HG03175 (cell line): Measurements from ENCODE around the gene TRIM3.

Source experiments
- ATAC-seq: cut with Tn5 transposase; IDR thresholded peaks from one replicate; pipeline ENCODE4 v1.9.1; 2021; ENCODE audit warnings: mild to moderate bottlenecking, moderate library complexity; ENCODE audit not compliant: unreplicated experiment

TRIM3 gene

DNA sequence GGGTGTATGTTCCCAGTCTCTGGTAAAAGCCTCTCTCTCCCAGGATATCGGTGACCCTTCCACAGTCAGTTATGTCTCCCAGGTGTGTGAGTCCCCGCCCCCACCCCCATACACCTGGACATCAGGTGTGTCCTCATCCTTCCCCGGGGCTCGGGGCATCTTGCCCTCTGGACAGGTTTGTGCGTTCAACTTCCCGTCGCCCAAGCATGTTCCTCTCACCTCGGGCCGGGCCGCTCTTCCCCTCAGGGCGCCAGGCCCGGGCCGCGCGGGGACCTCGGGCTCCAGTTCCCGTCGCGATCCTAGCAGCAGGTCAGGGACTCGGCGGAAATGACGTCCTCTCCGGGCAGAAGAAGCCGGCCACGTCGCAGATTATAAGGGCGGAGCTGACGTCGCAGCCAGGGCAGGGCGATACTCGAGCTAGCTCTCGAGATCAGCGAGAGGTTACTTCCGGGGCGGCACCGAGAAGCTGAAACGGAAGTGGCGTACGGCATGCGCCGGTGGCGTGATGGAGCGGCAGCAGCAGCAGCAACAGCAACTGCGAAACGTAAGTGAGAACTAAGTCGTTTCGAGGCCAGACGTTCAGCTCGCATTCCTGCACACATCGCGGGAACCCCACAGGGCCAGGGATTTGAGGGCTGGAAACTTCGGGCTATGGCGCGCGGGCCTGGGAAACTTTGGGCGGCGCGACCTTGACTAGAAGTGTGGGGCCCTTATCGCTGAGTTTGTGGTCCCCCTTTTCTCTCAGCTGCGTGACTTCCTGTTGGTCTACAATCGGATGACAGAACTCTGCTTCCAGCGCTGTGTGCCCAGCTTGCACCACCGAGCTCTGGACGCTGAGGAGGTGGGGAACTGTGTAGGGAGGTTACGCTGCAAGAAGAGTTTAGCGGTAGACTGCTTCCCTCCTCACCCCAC lies 7.5 kb upstream of the TRIM3 start, which contains the start of the genes ARFIP2 and TIMM10B:
ARFIP2 (minus strand) TSS at position 320 of the 912 bp plus-strand sequence. CDS start 910 bp downstream, outside the sequence.
TIMM10B (plus strand) TSS at position 490 of the 912 bp plus-strand sequence; CDS start at position 506, 16 bp downstream.
- peak; percentile 99 for ATAC-seq

DNA sequence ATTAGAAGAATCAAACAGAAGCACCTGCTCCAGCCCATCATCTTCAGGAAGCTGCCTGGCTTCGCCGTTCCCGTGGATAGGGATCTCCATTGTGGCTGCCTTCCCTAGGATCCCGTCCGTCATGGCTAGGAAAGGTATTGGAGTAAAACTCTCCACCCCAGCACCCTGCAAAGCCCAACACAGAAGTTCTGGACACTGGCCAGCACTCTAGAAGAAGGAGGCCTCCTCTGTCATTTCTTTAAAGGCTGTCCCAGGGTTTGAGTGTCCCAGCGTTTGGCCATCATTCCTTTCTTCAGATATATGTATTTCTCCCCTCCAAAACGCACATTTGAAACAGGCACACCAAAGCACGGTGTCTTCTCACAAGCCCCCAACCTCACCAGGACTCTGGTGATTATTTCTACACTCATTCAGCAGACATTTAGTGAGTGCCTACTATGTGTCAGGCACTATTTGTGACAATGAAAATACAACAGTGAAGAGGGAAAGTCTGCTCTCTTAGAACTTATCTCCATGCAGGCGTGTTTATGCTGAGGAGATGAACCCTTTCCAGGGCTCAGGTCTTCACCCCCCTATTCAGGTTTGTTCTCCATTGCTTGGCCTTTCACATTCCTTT lies 6.7 kb upstream of the TRIM3 start:
- ATAC-seq = no peak

DNA sequence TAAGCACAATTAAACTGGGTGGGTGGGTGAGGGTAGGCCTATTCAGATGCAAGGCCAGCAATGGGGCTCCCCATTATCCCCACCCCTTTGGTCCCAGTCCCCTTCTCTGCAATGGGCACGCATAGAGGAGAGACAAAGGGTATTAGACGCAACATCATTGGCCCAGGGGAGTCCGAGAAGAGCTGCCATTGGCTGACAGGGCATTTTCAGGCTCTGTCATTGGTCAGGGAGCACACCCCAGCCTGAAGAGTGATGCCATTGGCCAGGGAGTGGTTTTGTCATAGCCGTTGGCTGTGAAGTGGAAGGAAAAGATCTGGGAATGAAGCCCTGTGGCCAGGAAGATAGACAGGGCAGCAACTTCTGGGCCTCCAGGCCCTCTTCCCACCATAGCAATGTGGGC lies 2.8 kb upstream of the TRIM3 start:
- ATAC-seq = no peak

DNA sequence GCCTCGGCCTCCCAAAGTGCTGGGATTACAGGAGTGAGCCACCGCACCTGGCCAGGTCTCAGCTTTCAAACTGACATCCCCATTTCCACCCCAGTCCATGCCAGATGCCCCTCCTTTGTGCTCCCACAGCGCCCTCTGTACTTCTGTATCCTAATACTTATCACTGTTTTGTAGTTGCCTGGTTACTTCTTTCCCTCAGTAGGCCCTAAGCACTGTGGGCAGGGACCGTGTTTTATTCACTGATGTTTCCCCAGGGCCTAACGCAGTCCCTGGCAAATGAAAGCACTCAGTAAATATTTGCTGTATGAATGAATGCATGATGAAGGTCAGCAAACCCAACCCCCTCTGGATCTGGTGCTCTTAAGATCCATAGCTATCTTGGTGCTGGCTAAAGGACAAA lies 2.2 kb upstream of the TRIM3 start:
- no peak for ATAC-seq

DNA sequence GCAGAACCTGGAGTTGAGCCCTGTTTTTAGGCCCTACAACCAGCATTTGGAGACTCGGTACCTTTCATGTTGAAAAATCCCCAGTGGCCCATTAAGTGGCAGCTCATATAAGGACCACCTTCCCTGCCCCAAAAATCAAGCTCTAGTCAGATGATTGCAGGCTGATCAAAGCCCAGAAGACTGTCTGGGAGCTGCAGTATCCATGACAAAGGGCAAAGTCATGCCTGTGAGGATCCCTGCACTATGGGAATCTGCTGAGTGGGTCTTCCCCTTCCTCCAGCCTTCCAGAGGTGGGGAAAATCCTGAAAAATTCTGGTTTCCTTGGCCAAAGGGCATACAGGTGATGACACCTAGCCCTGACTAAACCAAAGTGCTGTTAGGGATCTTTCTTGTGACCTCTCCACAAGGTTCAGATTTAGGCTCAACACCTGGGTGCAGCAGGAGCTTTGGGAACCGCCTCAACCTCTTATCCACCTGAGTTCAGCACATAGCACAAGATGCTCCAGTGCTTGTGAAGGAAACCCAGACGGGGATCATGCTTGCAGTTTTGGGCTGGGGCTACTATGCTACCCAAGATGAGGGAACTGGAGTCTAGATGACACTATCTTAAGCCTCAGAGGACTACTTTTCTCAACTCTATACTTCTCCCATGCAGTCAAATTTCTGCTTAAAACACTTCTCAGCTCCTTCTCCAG lies 1.2 kb upstream of the TRIM3 start:
- no peak for ATAC-seq

DNA sequence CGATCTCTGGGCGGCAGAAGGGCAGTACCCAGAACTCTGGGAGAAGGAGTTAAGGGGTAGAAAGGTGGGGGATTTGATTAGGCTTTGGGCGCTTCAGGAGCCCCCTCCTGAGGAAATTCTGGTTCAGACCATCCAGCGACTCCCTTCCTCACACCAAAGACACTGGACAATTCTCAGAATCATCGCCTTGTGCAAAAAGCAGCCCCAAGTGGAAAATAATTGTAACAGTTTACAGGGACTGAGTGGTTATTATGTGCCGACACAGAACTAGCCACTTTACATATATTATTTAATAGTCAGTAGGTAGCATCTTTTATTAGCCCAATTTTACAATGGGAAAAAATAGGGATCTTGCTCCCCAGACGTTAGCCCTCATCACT lies 662 bp upstream of the TRIM3 start:
- no peak for ATAC-seq

DNA sequence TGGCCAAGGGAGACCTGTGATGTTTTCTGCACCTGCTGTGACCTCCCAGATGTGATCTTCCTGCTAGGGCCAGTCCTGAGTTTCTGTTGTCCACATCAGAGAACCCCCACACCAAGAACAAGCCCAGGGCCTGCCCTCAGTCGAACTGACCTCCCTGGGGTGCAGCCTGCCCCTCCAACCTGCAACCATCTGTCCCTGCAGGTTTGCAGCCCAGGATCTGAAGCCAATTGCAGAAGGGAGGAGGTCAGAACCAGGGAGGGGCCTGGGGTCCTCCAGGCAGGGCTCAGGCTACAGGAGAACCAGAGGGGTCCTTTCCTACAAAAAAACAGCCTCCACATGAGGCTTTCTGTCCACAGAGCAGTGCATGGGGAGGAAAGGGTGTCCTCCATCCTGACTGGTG lies 807 bp downstream of the TRIM3 start:
- ATAC-seq = no peak

DNA sequence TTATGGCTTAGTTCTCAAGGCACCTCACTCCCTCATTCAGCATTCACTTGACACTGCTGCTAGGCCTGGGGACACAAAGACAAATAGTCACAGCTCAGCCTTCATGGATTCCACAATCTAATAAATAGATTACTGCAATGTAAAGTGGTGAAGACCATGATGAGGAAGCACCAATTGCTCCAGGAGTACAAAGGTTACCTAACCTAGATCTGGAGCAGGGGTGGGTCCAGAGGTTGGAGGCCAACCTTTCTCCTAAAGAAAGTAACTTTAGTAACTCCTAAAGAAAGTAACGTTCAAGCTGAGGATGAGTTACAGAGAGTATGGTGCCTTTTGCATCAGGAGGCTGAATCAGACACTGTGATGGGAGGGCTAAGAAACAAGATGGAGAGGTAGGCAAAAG lies 4.1 kb downstream of the TRIM3 start:
- ATAC-seq = no peak

DNA sequence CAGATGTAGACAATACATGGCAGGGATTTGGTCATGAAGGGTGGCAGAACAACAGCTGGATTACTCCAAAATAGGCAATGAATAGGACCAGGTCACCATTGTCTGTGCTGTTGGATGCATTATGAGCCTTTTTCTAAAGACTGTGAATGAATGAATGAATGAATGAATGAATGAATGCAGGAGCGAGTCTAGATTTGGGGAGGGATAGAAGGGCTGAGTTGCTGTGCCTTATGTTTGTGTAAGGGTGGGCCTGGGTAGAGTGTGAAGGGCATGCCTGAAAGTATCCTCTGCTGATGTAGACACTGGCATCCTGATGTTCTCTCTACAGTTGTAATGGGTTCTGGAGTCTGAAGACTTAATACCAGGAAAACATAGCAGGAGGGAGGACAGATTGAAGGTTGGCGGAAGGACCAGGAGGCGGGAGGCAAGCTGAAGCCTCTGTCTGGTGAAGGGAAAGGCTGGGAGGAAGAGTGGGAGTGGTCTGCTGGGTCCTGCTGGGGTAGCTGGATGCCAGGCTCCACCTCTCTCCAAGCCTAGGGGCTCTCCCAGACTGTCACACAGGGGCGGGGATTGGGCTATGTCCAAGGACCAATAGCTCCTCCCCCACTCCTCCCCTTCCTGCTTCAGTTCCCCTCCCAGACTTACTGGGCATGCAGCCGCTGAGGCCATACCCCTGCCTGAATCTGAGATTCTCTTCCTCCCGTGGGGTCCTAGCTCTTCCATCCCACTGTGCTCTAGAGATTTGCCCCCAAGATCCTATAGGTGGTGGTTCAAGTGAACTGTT lies 4.8 kb downstream of the TRIM3 start:
- no peak for ATAC-seq

DNA sequence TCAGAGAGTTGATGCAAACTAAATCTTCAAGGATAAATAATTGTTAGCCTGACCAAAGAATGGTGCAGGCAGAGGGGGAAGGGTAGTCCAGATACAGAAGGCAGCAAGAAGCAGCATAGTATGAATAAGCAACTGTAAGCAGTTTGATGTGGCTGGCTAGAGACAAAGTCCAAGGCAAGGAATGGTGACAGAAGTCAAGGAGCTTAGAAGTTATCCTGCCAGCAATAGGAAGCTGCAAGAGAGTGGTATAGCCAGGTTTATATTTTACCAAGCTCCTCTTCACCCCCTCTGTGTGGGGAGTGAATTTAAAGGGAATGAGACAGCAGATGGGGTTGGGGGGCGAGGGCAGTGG lies 14.7 kb downstream of the TRIM3 start:
- no peak for ATAC-seq

DNA sequence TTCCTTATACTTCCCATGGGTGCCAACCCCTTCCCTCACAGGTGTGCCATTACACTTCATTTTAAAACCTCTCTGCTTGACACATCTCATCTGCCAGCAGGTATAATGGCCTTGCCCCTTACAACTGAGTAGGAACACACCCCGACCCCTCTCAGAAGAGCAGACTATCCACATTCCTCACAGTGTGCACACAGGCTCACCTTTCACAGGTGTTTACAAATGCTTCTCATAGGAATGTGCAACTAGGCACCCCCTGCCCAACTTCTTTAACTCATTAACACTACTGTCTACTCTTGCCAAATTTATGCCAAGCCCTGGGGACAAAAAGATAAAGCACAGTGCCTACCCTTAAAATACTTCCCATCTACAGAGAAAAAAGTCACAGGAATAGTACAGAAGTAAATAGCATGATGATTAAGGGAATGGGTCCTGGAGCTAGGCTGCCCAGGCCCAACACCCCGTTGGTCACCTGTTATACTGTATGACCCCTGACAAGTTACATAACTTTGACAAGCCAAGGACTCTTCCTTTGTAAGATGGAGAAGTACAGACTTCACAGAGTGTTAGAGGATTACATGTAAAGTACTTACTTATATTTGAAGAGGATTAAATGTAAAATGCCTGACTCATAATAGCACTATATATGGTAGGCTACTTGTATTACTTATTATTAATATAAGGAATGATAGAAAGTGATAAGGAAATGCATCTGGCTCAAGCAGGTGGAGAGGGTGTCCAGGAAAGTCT lies 15.2 kb downstream of the TRIM3 start:
- no peak for ATAC-seq

DNA sequence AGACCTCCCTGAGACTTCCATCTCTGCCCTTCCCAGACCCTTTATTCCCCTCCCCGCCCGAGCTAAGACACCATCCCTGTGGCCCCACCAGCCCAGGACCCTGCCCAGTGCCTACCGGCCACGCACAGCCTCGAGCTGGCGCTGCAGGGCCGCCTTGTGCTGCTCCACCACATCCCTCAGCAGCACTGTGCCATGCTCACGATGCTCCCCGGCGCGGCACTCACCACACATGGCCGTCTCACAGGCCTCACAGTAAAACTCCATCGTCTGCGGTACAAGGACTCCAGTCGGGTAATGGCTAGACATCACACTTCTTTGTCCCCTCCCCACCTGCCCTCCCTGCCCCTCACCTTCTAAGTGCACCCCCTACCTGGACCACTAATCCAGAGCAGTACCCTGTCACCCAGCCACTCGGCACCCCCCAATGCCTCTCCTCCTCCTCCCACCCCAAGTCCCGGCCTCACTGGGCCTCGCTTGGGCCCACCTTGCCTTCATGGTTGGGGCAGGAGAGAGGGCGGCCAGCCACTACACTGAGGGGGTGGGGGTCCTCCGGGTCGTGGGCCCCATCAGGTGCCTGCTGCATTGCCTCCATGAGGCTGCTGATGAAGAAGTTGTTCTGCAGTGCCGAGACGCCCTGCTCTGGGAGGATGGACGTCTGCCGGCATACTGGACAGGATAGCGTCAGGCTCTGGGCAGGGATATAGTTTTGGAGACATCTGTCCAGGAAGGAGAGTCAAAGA lies 16.0 kb downstream of the TRIM3 start:
- no peak for ATAC-seq

DNA sequence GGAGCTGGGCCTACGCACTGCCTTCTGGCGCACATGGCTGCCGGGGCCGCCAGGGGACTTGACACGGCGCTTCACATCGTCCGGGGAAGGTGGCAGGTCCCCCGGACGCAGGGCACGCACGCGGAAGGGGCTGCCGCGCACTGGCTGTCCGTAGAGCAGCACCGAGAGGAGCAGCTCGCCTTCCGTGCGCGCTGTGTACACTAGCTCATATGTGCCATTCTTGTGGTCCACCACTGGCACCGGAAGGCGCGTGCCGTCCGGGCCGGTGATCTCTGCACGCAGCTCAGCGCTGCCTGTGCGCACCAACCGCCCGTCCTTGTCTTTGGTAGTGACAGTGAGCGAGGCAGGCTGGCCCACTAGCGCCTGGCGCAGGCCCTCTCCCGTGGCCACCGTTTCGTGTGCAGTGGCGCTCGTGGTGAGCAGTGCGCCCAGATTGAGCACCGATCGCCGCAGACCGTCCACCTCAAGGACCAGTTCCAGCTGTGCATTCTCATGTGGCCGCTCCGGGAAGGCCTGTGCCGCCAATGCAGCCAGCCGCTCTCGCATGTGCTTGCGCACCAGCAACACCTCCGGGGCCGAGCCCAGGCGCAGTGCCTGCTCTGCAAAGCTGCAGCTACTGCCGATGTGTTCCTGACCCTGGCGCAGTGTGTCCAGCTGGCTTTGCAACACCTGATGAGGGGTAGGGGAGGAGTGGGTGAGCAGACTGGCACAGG lies 17.2 kb downstream of the TRIM3 start:
- ATAC-seq = no peak

DNA sequence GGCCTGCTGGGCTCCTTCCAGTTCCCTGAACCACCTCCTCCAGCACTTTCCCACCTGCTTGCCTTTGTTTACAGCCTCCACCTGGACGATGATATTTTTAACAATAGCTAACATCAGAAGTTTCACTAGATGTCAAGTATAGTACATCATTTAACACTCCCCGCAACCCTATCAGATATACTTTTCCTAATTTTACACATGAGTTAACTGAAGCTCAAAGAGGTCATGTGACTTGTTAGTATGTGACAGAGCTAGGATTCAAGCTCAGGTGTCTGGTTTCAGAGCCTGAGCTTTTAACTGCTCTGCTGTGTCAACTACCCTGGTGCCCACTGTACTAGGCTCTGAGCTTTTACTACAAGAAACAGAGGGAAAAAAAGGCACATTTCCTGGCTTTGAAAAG lies 18.7 kb downstream of the TRIM3 start:
- no peak for ATAC-seq

DNA sequence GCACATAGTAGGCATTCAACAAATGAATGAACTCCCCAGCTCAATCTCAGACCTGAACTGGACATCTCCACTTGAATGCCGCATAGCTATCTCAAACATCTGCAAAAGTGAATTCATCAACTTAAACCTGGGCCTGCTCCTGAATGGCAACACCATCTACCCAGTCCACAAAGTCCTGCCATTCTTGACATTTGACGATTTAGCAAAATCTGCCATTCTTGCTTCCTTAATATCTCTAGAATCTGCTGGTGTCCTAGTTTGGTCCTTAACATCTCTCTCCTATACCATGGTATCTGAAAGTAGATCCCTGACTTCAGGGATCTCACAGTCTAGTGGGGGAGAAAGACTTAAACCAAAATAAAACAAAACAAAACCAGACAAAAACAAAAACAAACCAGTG lies 20.6 kb downstream of the TRIM3 start:
- no peak for ATAC-seq

DNA sequence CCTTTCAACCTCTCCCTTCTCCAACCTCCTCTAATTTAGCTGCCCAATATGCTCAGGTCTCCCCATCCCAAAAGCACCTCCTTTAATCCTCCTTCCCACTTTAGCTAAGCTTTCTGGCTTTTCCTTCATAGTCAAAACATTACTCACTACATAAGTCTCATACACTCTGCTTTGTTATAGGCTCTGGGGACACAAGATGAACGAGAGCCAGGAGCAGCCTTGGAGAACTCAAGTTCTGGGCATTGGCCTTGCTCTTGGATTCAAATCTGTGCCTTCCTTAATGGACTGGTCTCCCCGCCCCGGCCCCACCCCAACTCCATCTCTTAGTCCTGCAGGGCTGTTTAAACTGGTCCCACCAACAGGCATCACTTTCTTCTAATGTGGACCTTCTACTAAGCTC lies 21.5 kb downstream of the TRIM3 start:
- no peak for ATAC-seq

DNA sequence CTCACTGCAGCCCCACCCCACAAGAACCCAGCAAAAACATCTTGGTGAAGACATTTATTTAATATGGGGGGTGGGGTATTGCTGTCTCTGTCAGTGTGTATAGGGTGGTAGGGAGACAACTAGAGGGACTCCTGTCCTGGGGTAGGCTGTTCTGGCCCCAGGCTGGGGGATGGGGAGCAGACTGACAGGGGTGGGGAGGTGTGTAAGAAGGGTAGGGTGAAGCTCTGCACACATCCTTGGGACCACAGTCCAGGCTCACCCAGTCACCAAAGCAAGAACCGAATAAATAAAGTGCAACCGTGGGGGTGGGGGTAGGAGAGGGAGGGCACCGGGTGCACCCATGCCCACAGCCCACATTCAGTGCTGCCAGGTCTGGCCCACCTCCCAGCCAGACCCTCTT lies 25.2 kb downstream of the TRIM3 start:
- no peak for ATAC-seq

DNA sequence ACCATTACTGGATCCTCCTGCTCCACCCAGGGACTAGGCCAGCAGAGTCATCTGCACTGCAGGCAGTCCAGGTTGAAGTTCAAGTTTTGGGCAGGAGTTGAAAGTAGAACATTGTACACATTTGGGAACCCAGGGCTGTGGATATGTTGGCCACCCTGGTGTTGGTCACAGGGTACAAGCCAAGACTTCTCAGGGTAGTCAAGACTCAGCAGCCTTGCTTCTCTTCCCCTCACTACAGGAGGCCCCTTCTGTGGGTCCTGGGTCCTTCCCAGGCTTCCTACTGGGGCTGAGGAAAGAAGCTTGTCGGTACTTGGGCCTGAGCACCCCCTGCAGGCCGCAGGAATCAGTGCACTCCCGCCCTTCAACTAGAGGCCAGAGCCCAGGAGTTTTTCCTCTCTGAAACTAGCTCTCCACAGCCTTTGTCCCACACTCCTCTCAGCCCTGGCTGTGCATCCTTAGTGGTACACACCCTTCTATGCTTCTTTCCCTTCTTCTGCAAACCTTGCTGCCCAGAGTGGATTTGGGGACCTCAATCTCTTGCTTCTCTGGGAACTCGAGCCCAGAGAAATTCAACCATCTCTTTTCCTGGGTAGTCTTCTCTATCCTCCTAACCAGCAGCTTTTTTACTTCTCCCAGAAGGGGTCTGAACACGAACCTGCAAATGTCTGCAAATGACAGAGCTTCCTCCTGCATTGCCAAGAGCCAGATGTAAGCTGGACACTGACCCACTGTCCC lies 30.3 kb downstream of the TRIM3 start:
- peak; percentile 73 for ATAC-seq
